Retina (tissue), 1 donor: ENCODE measurements around the gene DSCAML1.
A peak's percentile ranks its signal among the peaks of the same experiment; 100 is the strongest.
"Not testable (repeated sequence)": the region's sequence is repeated elsewhere in the genome, so short reads cannot be mapped to it uniquely, and the experiment has no call there.

Experiments used
- DNase-seq: peaks from one replicate; pipeline ENCODE4 v3.0.0-alpha.2; 2016

The DSCAML1 gene

GRCh38 chr11:117793583-117793982 lies 3.4 kb downstream of the DSCAML1 start:
- no peak for DNase-seq

GRCh38 chr11:117792992-117793391 lies 4.0 kb downstream of the DSCAML1 start:
- DNase-seq, result no peak

DNA sequence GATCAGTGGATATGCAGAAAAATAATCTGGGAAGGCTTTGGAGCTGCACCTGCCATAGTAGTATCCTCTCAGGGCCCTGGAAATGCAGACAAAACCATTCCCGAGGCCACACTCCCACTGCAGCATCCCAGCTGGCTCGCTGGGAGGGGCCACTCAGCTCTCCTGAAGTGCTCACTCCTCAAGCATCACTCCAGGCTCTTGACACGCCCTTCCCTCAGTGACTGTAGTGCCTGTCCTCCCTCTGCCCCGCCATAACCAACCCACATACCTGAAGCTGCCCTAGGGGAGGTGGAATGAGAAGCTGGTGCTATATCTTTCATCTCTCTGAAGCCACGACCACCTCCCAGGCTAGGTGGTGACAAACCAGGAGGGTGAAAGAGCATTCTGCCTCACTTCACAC lies 4.8 kb downstream of the DSCAML1 start:
- no peak for DNase-seq

DNA sequence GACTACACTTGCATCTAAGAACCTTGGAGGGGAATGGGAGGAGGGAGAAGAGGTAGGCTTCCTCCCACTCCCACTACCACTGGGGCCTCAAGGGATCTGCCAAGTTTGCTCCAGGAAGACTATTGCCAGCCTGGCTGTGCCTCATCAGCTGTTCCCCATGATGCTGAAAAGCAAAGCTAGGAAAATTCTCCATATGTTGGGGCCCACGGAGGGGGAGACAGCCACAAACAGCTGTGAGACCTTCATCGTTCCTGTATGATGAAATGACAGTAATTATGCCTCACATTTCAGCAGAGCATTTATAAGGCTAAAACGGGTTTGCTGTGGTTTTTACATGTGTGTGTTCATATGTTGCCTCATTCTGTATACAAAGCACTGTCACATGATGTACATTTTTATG lies 6.7 kb downstream of the DSCAML1 start:
- DNase-seq, result no peak

GRCh38 chr11:117789241-117789640 lies 7.8 kb downstream of the DSCAML1 start:
- no peak for DNase-seq

GRCh38 chr11:117786135-117786870 lies 10.7 kb downstream of the DSCAML1 start:
- DNase-seq, result no peak

GRCh38 chr11:117782101-117782500 lies 14.9 kb downstream of the DSCAML1 start:
- peak; percentile 65 for DNase-seq

DNA sequence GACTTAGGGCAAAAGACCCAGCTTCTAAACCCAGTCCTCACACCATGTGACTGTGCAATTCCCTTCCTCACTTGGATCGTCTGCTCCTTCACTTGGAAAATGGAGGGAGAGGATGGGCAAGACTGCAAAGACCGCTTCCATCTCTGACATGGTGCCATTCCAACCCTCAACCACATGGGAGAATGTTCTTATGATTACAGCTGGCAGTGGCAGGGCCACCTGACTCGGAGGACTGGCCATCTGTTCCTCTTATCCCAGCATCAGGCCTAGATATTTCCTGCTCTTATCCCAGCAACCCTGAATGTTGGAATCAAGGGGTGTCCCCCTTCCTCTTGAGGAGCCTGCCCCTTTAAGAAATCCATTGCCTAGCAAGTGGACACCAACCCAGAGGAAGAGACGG lies 15.4 kb downstream of the DSCAML1 start:
- peak; percentile 42 for DNase-seq

DNA sequence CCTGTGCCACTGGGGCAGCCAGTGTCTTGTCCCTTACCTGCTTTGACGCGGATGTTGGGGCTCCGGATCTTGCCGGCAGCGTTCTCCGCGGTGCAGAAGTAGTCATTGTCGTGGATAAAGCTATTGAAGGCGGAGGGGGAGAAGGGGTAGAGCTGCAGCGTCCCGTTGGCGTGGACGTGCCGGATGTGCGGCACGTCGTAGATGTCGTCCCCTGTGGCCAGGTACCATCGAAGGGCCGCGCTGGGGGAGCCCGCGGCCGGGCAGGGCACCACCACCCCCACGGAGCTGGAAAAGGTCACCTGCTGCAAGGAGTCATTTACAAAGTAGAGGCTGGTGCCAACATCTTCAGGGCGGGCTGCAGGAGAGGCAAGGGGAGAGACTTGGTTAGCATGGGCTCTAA lies 16.6 kb downstream of the DSCAML1 start:
- no peak for DNase-seq

- DNase-seq, result no peak
These were observed 22.5 kb downstream of the DSCAML1 start for GRCh38 chr11:117774553-117774952.

DNA sequence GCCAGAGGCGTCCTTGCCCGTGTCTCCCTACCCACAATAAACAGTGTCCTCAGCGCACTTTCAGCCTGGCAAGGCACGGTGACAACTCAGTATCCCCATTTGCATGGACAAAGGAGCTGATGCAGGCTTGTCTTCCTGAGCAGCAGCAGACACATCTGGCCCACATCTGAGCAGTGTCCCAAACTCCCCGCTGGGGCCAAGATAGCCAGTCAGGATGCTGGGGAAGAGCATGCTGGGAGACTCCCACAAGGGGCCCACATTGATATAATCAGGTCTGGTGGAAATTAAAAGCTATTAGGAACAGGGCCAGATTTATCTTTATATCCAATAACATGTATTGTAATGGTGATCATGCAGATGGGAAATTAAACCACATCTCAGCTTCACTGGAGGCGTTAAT lies 24.7 kb downstream of the DSCAML1 start:
- no peak for DNase-seq

GRCh38 chr11:117771841-117772240 lies 25.2 kb downstream of the DSCAML1 start:
- no peak for DNase-seq

GRCh38 chr11:117771197-117771596 lies 25.8 kb downstream of the DSCAML1 start:
- no peak for DNase-seq

DNA sequence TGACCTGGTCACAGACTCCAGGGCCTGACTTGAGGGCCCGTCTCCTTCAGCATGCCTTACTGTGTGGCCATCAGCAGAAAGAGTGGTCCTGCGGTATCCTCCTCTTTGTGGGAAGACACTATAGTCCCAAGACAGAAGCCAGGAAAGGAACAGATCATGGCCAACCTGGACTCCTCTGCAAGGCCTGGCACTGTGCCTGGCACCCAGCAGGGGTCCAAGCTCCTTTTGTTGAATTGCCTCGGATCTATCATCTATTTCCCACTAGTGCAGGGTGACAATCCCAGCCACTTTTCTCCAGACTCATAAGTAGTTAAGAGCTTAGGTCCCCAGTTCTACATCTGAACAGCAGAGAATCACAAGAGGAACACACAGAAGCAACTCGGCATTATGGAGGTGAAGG lies 27.0 kb downstream of the DSCAML1 start:
- DNase-seq, result no peak

DNA sequence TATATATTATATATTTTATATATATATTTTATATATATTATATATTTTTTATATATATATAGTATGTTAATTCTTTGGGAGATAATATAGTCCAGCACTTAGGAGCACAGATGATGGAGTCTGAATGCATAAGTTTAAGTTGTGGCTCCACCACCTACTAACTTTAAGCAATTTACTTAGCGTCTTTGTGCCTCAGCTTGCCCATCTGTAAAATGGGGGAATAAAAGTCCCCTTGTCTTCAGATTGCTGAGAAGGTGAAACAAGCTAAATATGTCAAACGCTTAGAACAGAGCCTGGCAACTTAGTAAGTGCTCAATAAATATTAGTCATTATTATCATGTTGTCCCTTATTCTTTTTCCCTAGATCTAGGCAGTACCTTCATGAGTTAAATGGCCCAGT lies 27.5 kb downstream of the DSCAML1 start:
- no peak for DNase-seq

DNA sequence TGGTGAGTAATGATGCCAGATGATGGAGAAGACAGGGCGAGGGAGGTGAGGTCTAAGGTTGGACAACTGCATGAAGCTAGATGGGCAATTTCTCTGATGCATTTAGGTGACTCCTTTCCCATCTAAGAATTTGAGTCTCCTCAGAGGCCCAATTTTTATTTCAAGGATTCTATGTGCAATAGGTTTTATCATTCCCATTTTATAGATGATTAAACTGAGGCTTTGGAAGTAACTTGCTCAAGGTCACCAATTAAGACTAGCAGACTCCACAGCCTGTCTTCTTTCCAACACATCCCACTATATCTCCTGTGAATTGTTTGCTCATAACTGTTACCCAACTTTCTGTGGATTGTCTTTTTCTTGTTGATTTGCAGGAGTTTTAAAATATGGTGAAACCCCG lies 28.5 kb downstream of the DSCAML1 start:
- no peak for DNase-seq

DNA sequence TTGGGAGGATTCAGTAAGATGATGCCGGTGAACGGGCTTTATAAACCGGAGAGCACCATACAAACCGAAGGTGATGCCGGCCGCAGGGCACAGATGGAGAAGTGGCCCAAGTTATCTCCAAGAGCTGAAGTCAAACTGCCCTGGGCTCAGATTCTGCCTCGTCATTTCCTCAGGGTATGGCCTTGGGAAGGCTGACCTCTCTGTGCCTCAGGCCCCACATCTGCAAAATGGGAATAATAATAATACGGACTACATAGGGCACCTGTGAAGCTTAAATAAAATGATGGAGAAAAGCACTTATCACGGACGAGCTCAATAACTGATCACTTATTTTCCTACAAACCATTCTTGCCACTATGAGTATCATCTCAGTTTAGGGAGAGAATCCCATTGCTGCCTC lies 29.9 kb downstream of the DSCAML1 start:
- DNase-seq, result no peak

GRCh38 chr11:117766576-117766975 lies 30.4 kb downstream of the DSCAML1 start:
- no peak for DNase-seq

- DNase-seq, result no peak
These were observed 31.0 kb downstream of the DSCAML1 start for GRCh38 chr11:117766026-117766425.

GRCh38 chr11:117765068-117765467 lies 31.9 kb downstream of the DSCAML1 start:
- no peak for DNase-seq

- DNase-seq, result not testable (repeated sequence)
These were observed 33.6 kb downstream of the DSCAML1 start for GRCh38 chr11:117763465-117763864.

DNA sequence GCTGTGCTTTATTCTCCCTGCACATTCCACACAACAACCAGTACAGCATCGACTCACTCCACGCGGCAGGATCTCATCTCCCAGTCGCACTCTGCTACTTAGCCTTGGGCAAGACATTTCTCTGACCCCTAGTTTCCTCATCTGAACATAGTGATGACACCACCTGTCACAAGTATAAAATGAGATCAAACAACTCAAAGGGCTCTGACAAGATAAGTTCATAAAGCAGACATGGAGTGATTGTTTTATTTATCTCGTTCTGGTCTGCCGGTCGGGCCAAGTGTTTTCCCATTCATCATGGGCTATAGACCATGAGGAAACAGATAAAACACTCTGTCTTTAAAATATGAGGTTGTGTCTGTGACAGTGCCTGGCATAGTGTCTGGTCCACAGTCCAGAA lies 35.0 kb downstream of the DSCAML1 start:
- DNase-seq, result no peak

DNA sequence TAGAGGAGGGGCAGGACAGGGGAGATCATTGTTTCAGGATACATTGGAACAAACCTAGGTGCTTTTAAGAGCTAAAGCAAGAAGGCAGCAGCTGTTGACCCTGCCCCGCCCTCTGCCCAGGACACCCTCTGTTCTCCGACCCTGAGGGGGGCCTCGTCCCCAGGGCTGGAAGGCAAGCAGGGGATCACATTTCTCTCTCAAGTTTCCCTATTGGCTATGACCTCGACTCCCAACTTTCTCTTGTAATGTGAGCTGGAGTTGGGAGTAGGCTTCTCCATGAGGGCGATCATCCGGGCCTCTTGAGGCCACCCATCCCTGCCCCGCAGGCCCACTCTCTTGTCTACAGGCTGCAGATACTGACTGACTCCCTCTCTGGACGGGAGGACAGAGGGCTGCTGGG lies 37.7 kb downstream of the DSCAML1 start:
- DNase-seq, result no peak

GRCh38 chr11:117754030-117754429 lies 43.0 kb downstream of the DSCAML1 start:
- DNase-seq, result no peak

- no peak for DNase-seq
These were observed 44.2 kb downstream of the DSCAML1 start for GRCh38 chr11:117752721-117753237.
